GM12891 (cell line): Measurements from ENCODE around the gene RFX3.

ENCODE experiments used
- POLR2A ChIP-seq: IDR thresholded peaks from 2 replicates; pipeline ENCODE4 v1.6.1; 2011; ENCODE audit warnings: low read depth, low read length, control low read depth
- POLR2AphosphoS5 ChIP-seq: IDR thresholded peaks from 2 replicates; pipeline ENCODE4 v1.6.1; 2011; ENCODE audit warnings: low read depth, low read length, control low read depth
- TAF1 ChIP-seq: IDR thresholded peaks from 2 replicates; pipeline ENCODE4 v1.6.1; 2011; ENCODE audit warnings: low read depth, low read length, control low read depth

DNA sequence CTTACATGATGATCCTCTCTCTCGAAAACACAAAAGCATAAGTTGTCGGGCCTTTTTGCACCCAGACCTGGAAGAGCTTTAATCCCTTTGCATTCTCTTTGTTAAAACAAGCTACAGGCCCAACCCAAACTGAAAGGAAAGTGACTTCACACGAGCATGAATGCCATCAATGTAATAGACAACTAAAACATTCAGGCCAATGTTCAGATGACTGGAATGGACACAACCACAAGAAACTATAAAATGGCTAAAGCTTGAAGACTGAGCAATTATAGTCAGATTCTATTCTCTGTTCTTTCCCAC lies 45.5 kb downstream of the RFX3 start:
- TF ChIP-seq POLR2A, result no peak
- TF ChIP-seq POLR2AphosphoS5, result no peak
- no peak for TF ChIP-seq TAF1
